ENCODE results near the gene ERBB2.

DNA sequence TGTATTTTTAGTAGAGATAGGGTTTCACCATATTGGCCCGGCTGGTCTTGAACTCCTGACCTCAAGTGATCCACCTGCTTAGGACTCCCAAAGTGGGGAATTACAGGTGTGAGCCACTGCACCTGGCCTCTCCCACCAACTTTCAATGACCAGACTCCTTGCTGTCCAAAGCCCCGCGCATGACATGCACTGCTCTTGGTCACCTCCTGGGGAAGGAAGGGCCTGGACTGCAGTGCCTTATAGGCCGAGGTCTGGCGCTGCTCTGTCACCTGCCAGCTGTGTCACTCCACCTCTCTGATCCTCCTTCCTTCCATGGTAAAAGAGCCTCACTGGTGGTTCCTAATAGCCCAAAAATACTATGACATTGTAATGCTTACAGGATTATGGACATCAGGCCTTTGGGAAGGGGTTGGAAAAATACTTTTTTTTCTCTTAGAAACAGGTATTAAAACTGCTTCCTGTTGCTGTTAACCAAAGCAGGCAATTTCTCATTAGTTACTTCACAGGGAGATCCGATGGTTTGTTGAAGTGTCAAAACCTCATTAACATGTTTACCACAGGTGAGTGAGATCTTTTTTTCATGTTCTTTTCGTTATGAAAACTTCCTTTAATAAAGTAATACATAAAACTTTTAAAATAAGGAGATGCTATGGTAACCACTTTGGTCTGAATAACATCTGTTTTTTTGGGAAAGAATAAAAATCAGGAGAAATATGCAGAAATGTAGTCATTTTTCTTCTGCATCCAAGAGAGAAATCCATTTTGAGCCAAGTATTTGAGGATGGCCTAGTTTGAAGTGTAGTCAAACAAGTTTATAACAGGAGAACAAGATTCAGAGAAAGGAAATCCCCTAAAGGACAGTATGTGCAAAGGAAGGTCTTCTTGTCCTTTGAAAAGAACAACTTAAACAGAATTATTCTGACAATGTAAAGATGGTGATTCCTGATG lies 73.4 kb downstream of the ERBB2 start:
- TF ChIP-seq ZFX (CRISPR knock-in tag; IDR thresholded peaks at IDR 0.05; ENCODE audit: low read depth) = no peak
- TF ChIP-seq TARDBP (CRISPR knock-in tag; IDR thresholded peaks at IDR 0.05) = no peak
- TF ChIP-seq KDM5A (IDR thresholded peaks at IDR 0.05; ENCODE audit: borderline replicate concordance, low read length) = no peak
- TF ChIP-seq CTCF (CRISPR knock-in tag; IDR thresholded peaks at IDR 0.05) = no peak
- no peak for TF ChIP-seq NR2C2 (CRISPR knock-in tag; IDR thresholded peaks at IDR 0.05; ENCODE audit: borderline replicate concordance)
- TF ChIP-seq, protein P1, sequence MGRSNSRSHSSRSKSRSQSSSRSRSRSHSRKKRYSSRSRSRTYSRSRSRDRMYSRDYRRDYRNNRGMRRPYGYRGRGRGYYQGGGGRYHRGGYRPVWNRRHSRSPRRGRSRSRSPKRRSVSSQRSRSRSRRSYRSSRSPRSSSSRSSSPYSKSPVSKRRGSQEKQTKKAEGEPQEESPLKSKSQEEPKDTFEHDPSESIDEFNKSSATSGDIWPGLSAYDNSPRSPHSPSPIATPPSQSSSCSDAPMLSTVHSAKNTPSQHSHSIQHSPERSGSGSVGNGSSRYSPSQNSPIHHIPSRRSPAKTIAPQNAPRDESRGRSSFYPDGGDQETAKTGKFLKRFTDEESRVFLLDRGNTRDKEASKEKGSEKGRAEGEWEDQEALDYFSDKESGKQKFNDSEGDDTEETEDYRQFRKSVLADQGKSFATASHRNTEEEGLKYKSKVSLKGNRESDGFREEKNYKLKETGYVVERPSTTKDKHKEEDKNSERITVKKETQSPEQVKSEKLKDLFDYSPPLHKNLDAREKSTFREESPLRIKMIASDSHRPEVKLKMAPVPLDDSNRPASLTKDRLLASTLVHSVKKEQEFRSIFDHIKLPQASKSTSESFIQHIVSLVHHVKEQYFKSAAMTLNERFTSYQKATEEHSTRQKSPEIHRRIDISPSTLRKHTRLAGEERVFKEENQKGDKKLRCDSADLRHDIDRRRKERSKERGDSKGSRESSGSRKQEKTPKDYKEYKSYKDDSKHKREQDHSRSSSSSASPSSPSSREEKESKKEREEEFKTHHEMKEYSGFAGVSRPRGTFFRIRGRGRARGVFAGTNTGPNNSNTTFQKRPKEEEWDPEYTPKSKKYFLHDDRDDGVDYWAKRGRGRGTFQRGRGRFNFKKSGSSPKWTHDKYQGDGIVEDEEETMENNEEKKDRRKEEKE (IDR thresholded peaks at IDR 0.05) = no peak
- TF ChIP-seq POLR2A (IDR thresholded peaks at IDR 0.05; ENCODE audit: insufficient read depth in 1 of 2, low read depth in 2 of 2, low read length in 2 of 2) = no peak
- TF ChIP-seq, protein P2, sequence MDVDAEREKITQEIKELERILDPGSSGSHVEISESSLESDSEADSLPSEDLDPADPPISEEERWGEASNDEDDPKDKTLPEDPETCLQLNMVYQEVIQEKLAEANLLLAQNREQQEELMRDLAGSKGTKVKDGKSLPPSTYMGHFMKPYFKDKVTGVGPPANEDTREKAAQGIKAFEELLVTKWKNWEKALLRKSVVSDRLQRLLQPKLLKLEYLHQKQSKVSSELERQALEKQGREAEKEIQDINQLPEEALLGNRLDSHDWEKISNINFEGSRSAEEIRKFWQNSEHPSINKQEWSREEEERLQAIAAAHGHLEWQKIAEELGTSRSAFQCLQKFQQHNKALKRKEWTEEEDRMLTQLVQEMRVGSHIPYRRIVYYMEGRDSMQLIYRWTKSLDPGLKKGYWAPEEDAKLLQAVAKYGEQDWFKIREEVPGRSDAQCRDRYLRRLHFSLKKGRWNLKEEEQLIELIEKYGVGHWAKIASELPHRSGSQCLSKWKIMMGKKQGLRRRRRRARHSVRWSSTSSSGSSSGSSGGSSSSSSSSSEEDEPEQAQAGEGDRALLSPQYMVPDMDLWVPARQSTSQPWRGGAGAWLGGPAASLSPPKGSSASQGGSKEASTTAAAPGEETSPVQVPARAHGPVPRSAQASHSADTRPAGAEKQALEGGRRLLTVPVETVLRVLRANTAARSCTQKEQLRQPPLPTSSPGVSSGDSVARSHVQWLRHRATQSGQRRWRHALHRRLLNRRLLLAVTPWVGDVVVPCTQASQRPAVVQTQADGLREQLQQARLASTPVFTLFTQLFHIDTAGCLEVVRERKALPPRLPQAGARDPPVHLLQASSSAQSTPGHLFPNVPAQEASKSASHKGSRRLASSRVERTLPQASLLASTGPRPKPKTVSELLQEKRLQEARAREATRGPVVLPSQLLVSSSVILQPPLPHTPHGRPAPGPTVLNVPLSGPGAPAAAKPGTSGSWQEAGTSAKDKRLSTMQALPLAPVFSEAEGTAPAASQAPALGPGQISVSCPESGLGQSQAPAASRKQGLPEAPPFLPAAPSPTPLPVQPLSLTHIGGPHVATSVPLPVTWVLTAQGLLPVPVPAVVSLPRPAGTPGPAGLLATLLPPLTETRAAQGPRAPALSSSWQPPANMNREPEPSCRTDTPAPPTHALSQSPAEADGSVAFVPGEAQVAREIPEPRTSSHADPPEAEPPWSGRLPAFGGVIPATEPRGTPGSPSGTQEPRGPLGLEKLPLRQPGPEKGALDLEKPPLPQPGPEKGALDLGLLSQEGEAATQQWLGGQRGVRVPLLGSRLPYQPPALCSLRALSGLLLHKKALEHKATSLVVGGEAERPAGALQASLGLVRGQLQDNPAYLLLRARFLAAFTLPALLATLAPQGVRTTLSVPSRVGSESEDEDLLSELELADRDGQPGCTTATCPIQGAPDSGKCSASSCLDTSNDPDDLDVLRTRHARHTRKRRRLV (CRISPR knock-in tag; IDR thresholded peaks at IDR 0.05) = no peak
- TF ChIP-seq SKI (IDR thresholded peaks at IDR 0.05; ENCODE audit: partially characterized antibody) = no peak
- no peak for TF ChIP-seq ARNTL (CRISPR knock-in tag; IDR thresholded peaks at IDR 0.05)
- TF ChIP-seq NFIC (IDR thresholded peaks at IDR 0.05; ENCODE audit: low read length) = no peak
- TF ChIP-seq, protein P3, sequence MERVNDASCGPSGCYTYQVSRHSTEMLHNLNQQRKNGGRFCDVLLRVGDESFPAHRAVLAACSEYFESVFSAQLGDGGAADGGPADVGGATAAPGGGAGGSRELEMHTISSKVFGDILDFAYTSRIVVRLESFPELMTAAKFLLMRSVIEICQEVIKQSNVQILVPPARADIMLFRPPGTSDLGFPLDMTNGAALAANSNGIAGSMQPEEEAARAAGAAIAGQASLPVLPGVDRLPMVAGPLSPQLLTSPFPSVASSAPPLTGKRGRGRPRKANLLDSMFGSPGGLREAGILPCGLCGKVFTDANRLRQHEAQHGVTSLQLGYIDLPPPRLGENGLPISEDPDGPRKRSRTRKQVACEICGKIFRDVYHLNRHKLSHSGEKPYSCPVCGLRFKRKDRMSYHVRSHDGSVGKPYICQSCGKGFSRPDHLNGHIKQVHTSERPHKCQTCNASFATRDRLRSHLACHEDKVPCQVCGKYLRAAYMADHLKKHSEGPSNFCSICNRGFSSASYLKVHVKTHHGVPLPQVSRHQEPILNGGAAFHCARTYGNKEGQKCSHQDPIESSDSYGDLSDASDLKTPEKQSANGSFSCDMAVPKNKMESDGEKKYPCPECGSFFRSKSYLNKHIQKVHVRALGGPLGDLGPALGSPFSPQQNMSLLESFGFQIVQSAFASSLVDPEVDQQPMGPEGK (CRISPR knock-in tag; IDR thresholded peaks at IDR 0.05) = no peak
- TF ChIP-seq ZNF232 (CRISPR knock-in tag; IDR thresholded peaks at IDR 0.05; ENCODE audit: borderline replicate concordance) = no peak
- TF ChIP-seq RAD21 (CRISPR knock-in tag; IDR thresholded peaks at IDR 0.05) = no peak
